Transverse colon (tissue), 3 donors: ENCODE measurements around the gene ZC3H7A.

ENCODE experiments used
- POLR2A ChIP-seq: fragments of 450-650 bp; IDR thresholded peaks from one replicate; pipeline ENCODE4 v1.6.1; 2016; ENCODE audit warnings: antibody characterized with exemption, mild to moderate bottlenecking, moderate library complexity
- TF ChIP-seq, protein P1 (sequence below), 5 experiments: fragments of 200-600 bp in 3 of 5; fragments of 450-650 bp in 2 of 5; sonication (generic) in 3 of 5; IDR thresholded peaks; 1 replicate in 2 of 5; 2 replicates in 3 of 5; pipeline ENCODE4 v1.5.1; 2016 to 2017; ENCODE audit warnings: antibody characterized with exemption in 5 of 5, inconsistent platforms in 3 of 5, mild to moderate bottlenecking in 2 of 5, moderate library complexity in 1 of 5

DNA sequence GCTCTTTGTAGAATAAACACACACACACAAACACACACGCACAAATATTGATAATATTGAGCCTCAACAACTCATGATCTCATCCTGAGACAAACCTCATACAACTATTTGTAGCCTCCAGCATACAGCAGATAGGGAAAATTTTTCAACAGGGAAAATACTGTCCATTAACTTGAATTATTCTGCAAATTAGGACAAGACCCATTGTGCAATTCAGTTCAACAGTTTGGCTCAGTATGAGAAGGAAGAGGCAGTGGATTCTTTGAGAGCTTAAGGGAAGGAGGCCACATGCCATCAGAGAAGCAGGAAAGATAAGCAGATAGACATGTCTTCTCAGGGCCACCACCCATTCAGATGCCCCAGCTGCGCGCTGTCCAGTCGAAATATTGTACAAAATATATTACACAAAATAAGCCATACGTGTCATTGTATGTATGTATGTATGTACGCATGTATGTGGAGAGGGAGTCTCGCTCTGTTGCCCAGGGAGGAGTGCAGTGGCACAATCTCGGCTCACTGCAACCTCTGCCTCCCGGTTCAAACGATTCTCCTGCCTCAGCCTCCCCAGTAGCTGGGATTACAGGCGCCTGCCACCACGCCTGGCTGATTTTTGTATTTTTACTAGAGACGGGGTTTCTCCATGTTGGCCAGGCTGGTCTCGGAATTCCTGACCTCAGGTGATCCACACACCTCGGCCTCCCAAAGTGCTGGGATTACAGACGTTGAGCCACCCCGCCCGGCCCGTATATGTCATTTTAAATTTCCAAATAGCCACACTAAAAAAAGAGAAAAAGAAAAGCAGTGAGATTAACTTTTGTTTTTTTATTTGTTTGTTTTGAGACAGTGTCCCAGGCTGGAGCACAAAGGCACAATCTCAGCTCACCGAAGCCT, 1.8 kb downstream of the ZC3H7A start:
- TF ChIP-seq POLR2A: no peak
- TF ChIP-seq, protein P1, sequence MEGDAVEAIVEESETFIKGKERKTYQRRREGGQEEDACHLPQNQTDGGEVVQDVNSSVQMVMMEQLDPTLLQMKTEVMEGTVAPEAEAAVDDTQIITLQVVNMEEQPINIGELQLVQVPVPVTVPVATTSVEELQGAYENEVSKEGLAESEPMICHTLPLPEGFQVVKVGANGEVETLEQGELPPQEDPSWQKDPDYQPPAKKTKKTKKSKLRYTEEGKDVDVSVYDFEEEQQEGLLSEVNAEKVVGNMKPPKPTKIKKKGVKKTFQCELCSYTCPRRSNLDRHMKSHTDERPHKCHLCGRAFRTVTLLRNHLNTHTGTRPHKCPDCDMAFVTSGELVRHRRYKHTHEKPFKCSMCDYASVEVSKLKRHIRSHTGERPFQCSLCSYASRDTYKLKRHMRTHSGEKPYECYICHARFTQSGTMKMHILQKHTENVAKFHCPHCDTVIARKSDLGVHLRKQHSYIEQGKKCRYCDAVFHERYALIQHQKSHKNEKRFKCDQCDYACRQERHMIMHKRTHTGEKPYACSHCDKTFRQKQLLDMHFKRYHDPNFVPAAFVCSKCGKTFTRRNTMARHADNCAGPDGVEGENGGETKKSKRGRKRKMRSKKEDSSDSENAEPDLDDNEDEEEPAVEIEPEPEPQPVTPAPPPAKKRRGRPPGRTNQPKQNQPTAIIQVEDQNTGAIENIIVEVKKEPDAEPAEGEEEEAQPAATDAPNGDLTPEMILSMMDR (IDR thresholded peaks at IDR 0.05): no peak
